HG03175 (cell line): ENCODE data around the gene TSC22D3.
A peak's percentile ranks its signal among the peaks of the same experiment; 100 is the strongest.
"Not testable (repeated sequence)": the region's sequence is repeated elsewhere in the genome, so short reads cannot be mapped to it uniquely, and the experiment has no call there.

ENCODE experiments used
- ATAC-seq: cut with Tn5 transposase; IDR thresholded peaks from one replicate; pipeline ENCODE4 v1.9.1; 2021; ENCODE audit warnings: mild to moderate bottlenecking, moderate library complexity; ENCODE audit not compliant: unreplicated experiment

Gene TSC22D3

DNA sequence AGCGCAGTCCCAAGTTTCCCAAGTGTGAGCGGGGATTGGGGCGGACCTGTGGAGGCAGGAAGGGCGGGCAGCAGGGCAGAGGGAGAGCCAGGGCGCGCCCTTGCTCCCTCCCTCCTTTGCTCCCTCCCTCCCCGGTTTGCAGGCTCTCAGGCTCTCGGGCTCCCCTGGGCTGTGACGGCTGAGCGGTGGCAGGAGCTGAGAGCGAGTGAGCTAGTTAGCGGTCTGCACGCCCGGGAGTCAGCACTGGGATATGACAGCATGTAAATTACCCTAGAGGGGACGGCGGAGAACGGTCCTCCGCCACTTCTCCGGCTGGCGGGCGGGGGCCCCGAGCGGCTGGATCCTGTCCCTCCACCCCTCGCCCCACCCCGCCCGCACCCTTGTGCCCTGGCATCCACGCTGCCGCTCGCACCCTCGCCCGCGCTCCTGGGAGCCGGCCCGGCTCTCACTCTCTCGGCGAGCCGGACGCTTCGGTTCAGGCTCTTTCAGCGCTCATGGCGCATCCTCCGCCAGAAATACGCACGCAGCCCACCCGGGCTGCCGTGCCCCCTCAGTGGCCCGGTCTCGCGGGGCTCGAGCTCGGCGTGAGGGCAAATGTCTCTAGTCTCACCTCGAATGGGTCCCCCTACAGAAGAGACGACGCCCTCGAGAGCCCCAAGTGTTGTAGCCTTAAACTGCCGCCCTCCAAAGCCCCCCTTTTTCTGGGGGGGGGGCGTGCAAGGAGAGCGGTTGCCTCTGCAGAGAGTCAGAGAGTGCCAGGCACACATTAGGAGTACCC is at the start of gene TSC22D3:
Gene TSC22D3 (minus strand): TSS at position 54 of the 778 bp plus-strand sequence. CDS start 368 bp downstream, outside the sequence.
- peak; percentile 77 for ATAC-seq

DNA sequence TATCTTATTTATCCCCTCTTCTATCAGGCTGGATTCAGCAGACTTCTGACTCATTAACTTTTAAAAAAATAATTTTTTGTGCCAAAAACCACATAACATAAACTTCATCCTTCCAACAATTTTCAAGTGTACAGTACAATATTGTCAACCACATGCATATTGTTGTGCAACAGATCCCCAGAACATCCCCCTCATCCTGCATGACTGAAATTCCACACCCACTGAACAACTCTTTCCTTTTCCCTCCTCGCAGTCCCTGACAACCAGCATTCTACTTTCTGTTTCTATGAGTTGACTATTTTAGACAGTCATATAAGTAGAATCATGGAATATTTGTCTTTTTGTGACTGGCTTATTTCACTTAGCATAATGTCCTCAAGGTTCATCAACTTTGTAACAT is 47.9 kb upstream of the TSC22D3 start:
- no peak for ATAC-seq

DNA sequence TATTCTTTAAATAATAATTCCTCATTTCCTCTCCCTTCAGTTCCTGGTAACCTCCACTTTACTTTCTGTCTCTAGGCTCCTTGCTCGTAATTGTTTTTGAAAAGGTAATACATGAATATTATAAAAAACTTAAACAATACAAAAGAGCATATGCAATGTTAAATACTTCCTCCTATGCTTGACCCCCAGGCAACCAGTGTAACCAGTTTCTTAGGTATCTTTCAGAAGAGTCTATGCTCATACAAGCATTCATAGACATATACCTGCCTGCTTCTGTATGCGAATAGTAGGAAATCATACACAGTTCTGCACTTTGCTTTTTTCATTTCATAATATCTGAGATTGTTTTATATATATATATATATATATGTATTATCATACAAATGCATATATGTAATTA is 47.5 kb upstream of the TSC22D3 start:
- no peak for ATAC-seq

DNA sequence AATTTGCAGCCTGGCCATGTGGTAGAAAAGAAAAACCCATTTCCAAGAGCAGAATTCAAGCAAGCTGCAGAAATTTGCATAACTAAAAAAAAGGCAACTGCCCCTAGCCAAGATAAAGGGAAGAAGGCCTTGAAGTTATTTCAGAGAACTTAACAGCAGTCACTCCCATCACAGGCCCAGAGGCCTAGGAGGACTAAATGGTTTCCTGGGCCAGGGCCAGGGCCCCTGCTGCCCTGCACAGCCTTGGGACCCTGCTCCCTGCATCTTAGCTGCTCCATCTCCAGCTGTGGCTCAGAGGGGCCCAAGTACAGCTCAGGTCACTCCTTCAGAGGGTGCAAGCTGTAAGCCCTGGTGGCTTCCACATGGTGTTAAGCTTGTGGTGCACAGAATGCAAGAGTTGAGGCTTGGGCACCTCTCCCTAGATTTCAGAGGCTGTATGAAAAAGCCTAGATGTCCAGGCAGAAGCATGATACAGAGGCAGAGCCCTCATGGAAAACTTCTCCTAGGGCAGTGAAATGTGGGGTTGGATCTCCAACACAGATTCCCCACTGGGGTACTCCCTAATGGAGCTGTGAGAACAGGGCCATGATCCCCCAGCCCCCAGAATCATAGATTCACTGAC is 43.4 kb upstream of the TSC22D3 start:
- no peak for ATAC-seq

DNA sequence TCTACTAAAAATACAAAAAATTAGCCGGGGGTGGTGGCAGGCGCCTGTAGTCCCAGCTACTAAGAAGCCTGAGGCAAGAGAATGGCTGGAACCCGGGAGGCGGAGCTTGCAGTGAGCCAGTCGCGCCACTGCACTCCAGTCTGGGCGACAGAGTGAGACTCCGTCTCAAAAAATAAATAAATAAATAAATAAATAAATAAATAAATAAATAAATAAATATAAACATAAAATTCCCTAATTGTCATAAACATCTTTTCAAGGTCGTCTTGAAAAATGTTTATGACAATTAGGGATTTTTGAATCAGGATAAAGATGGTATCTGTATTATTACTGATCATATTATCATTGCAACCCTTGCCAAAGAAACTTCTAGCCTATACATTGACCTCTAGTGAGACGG is 34.5 kb upstream of the TSC22D3 start:
- ATAC-seq = not testable (repeated sequence)

DNA sequence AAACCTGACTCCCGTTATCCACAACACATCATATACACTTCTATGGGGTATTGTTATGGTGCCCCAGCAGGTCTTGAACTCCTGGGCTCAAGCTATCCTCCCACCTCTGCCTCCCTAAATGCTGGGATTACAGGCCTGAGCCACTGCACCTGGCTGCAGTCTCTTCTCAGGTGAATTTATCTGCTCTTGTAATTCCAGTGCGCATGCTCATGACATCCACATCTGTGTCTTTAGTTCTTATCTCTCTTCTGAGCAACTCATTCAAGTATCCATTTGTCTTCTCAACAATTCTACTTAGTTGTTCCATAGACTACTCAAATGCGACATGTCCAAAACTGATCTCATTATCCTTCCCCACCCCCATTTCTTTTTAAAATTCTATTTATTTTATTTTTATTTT is 29.6 kb upstream of the TSC22D3 start:
- no peak for ATAC-seq

DNA sequence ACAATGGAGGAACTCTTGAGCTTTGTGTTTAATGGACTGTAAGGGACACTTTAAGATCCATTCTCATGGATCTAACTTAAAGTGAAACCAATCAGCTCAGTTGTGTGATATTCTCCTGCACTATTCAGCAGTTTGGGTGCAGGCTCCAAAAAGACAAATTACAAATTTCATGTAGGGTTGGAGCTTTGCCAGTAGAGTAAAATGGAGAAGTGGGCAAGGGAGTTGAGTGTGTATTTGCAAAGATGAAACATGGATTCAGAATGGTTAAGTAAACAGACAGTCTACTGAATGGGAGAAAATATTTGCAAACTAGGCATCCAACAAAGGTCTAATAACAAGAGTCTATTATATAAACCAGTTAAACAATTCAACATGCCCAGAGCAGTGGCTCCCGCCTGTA is 28.8 kb upstream of the TSC22D3 start:
- ATAC-seq = no peak

DNA sequence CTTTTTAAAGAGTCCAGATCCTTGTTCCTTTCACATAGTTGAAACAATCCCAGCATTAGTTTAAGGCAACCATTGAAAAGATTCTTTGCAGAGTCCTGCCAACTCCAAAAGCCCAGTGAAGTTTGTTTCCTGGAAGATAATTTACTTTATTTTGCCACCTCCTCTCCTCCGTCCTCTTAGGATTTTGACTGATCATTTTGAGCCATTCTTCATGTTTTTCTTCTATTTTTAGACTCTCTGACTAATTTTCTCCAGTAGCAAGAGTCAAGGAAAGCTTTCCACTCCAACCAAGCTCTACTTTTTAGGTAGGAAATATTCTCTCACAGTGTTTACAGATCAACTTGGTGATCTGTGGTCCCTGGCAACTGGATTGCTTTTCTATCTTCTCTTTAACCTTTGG is 12.2 kb upstream of the TSC22D3 start:
- no peak for ATAC-seq

DNA sequence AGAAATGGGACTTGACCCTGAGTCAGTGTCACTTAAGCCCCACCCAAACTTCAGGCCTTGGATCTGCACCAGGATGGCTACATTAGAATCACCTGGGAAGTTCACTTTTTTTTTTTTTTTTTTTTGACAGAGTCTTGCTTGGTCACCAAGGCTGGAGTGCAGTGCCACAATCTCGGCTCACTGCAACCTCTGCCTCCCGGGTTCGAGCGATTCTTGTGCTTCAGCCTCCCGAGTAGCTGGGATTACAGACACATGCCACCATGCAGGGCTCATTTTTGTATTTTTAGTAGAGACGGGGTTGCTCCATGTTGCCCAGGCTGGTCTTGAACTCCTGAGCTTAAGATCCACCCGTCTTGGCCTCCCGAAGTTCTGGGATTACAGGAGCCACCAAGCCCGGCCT is 4.9 kb upstream of the TSC22D3 start:
- ATAC-seq = no peak

DNA sequence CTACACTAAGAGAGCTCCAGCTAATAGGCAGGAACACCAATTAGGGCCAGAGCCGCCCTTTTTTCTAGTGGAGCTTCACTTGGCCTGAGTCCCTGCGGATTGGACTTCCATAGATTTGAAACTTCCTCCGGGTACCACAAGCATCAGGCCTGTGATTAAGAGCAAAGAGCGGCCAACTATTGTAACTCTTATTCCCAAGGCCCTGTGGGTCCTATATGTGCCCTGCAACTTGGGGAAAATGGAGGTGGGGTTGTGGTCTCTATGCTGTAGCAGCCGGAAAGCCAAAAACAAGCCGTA is 1.9 kb upstream of the TSC22D3 start, which contains the start of gene NCBP2L:
Gene NCBP2L (plus strand): TSS at position 198 of the 297 bp plus-strand sequence. CDS start 16,488 bp downstream, outside the sequence.
- ATAC-seq = no peak

DNA sequence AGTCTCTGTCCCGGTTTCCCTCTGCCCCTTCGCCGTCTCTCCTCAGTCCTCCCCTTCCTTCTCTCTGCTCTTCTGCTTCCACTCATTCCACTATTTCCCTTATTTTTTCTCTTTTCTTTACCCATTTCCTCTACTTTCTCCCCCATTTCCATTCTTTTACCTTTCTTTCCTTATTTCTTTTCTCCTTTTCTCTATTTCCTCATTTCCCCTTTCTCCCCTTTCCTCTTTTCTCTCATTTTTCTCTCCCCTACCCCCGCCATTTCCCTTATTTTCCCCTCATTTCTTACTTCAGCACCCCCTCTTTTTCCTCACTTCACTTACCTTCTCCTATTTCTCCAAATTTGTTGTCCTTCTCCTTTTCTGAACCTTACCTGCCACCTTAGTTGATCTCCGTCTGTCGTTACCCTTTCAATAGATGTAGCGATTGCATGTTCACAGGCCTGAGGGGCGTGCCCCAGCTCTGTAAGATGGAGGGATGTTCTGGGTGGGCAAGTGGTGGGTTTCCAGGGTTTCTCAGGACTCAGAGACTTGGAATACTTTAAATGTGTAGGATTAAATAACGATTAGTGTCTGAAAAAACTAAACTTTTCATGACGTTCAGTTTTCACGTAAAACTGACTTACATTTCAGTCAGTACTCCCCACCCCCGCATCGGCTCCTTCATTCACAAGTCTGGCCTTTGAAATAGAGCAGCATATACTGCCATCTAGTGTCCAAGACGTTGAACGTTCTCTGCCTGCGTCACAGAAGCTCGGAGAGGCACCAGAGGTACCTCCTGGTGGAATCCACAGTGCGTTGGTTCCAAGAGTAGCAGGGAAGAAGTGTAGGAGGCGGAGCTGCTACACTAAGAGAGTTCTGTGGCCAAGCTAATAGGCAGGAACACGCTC is 1.3 kb upstream of the TSC22D3 start:
- ATAC-seq = peak; percentile 77

DNA sequence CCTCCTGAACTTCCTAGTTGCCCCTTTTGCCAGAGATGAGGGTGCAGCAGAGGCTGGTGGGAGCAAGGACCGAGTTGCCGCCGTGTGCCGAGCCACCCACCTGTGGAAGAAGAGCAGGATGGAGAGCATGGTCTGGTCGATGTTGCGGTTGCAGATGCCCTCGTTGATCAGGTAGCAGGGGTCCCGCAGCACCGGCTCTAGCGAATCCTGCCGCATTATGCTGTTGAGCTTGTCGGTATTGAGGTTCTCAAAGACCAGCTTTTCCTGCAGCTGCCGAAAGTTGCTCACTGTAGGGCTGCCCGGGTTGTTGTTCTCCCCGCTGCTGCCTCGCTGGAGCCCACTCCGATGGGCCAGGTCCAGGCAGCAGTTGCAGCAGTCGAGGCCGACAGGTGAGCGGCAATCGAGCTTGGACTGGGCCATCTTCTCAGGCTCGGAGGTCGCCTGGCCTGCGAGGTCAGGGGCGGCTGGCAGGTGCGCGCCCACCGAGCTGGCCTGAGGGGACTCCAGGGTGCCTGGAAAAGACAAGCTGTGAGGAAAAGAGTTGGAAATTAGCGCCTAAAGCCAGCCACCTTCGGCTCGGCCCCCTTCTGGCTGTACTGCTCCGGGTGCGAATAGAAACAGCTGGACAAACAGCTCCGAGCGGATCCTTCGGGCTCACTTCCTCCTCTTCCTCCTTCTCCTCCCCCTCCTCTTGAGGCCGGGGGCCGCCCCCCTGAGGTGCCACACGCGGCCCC is 420 bp downstream of the TSC22D3 start:
- ATAC-seq = peak; percentile 27

DNA sequence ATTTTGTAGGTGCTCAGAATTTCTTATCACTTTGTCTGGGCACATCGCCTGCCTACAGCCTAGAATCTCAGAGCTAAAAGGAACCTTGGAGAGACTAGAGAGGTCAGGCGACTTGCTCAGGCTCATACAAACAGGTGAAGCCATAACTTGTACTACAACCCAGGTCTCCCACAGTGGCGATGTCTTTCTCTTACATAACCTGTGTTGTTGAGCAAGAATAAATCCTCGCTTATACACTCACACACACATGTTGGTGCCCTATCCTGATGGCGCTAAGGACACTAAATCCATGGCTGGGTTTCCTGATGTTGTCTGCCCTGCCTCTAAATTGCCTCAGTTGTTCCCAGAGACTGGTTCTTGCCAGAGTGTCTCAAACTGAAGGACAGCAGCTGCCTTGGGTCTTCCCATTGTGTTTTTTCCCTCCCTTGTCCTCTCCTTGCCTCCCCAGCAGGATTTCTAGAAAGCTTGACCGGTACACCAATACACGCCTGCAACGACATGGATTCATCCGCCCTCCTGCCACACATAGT is 1.6 kb downstream of the TSC22D3 start:
- ATAC-seq = no peak

DNA sequence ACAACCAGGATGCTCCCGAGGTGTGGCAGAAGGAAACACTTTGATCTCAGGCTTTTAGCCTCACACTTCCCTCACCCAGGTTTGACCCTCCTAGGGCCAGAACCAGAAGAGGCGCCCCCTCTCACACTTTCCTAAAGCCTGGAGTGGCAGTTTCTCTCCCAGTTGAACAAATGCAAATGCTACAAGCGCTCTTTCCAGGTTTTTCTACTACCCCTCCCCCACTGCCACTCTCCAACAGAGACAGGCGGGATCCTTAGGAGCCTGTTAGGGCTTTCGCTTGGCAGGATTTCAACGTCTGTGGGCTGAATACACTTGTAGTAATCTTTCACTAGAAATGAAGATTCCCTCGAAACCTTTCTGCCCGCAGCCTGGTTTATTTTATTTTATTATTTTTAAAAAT is 2.4 kb downstream of the TSC22D3 start:
- ATAC-seq = no peak

DNA sequence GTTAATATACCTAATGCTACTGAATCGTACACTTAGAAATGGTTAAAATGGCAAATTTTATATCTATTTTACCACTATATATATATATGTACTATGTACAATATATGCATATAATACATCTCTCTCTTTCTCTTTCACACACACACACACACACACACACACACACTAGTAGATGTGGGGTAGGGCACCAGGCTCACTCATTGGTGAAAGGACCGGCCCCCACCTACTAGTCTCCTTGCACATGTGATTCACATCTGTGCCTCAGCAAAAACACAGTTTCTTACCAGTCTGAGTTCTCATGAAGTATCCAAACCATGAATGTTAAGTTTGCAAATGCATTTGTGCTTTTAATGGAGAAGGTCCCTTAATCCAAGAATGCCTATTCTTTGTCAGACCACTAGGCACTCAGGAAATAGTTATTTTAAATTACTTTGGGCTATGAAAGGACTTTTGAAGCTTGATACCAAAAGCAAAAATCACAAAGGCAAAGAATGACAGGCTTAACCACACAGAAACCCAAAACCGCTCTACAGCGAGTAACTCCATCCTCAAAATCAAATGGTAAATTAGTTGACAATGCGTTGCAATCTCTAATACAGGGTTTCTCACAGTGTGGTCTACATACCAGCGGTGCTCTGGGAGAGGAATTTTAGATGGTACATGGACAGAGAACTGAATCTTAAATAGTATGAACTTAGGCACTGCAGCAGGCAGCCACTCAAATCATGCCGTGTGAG is 5.8 kb downstream of the TSC22D3 start:
- ATAC-seq = no peak

DNA sequence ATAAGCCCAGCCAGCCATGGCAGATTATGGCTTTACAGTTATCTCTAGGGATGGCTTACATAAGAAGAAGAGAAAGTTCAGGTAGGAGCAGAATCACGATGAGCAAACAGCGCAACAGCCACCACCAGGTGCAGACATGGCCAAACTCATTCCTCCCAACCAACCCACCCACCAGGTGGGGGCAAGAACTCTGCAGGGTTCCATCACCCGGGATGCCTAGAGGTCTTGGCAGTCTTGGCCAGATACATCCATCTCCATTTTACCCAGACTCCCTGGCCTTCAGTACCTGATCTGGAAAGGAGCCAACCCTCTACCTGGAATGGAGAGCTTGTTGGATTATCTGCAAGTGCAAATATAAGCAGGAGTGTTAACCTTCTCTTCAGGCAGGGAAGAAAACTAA is 7.5 kb downstream of the TSC22D3 start:
- ATAC-seq = no peak

DNA sequence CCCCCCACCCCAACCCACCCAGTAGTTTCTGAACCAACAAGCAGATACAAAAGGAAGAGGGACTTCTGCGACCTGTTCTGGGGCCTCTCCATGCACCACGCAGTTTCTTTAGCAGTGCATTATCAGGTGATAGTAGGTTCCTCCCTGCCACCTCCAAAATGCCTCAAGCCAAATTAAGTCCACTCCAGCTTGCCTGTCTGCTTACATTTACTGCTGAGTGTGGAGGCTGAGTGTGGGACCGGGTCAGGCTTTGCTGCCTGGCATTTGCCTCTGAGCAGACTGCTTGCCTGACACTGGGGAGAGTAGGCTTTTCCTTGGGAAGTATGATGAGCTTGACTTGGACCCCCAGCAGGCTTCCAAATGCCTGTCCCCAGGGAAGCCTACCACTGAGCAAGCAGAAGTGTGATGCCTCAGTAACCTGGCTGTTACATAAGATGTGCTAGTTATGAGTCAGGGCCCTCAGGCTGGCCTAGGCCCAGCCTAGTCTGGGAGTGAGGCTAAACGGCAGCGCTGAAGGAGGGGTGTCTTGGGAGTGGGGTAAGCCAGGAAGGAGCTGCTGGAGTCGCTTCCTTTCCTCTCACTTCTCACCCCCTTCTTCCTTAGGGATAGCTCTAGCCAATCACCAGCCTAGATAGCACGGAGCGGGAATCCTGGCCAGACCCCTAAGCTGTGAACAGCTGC is 9.0 kb downstream of the TSC22D3 start:
- no peak for ATAC-seq

DNA sequence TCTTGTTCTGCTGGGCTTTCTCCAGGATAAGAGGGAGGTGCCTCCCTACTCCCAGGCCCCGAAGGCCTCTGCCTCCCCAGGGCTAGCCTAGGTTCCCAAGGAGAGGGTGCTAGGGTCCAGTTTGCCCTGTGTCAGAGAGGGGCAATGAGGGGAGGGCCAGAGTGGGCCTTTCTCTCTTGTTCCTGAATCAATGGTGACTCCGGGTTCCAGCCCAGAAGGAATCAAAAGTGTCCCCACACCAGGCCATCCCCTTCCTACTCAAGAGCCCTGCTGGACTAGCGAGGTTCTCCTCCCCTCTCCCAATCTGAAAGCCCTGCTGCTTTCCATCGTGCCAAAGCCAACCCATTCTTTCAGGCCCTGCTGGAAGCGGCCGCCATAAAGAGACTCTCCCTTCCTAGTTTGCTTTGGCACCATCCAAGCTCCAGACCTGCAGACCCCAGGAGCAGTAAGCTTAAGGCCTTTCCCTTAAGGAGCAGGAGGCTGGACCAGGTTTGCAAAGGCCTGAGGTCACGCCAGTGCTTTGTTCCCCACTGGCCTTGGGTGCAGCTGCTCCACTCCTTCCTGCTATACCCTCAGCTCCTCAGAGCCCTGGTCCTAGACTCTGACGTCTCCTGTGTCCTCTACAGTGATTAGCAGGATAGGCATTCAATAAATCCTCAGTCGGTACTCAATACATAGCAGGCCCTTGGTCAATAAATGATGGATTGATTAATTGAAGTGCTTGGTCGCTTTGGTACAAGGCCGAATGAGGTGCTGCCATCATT is 10.6 kb downstream of the TSC22D3 start:
- no peak for ATAC-seq

DNA sequence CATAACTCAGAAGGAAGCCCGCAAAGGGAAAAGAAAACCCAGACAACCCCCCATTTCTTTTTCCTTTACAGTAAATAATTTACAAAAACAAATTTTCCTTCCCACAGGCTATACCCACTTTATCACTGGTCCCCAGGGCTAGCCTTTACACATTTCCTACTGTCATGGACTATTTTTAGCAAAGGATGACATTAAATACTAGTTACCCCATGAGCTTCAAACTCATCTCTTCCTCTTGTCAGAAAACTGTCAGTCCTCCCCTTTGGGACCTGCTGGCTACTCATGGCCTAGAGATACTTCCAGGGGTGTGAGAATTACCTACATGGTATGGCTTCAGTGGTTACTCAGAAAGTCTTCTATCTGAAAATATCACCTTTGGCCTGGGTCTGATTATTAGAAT is 11.9 kb downstream of the TSC22D3 start:
- no peak for ATAC-seq
